Islet of Langerhans (tissue), 1 donor: Measurements from ENCODE around the gene RNF11.
"Not testable (repeated sequence)": the region's sequence is repeated elsewhere in the genome, so short reads cannot be mapped to it uniquely, and the experiment has no call there.

Experiments used
- FAIRE-seq: peaks from one replicate; lab custom pipeline; 2011; peaks lifted over from hg19 to GRCh38; lab: Jason Lieb, UNC

Gene RNF11

GRCh38 chr1:51228471-51228870 is 7.6 kb upstream of the RNF11 start:
- FAIRE-seq = not testable (repeated sequence)

- no peak for FAIRE-seq
Observed at GRCh38 chr1:51230501-51231078, 5.5 kb upstream of the RNF11 start.

- no peak for FAIRE-seq
Observed at GRCh38 chr1:51231120-51231519, 5.0 kb upstream of the RNF11 start.

- no peak for FAIRE-seq
Observed at GRCh38 chr1:51231896-51232295, 4.2 kb upstream of the RNF11 start.

GRCh38 chr1:51234236-51234635 is 1.8 kb upstream of the RNF11 start:
- not testable (repeated sequence) for FAIRE-seq

- FAIRE-seq = peak; percentile 84
Observed at GRCh38 chr1:51234721-51235425, 1.2 kb upstream of the RNF11 start.

- no peak for FAIRE-seq
Observed at GRCh38 chr1:51236531-51237350, 668 bp downstream of the RNF11 start.

- FAIRE-seq = no peak
Observed at GRCh38 chr1:51237351-51238033, 1.4 kb downstream of the RNF11 start.

- no peak for FAIRE-seq
Observed at GRCh38 chr1:51238034-51238403, 1.9 kb downstream of the RNF11 start.

GRCh38 chr1:51240084-51240483 is 4.0 kb downstream of the RNF11 start:
- FAIRE-seq = no peak

GRCh38 chr1:51241119-51241518 is 5.0 kb downstream of the RNF11 start:
- no peak for FAIRE-seq

GRCh38 chr1:51242546-51242945 is 6.5 kb downstream of the RNF11 start:
- FAIRE-seq = no peak

GRCh38 chr1:51247022-51247421 is 10.9 kb downstream of the RNF11 start:
- FAIRE-seq = no peak

GRCh38 chr1:51247499-51247898 is 11.4 kb downstream of the RNF11 start:
- no peak for FAIRE-seq

GRCh38 chr1:51249445-51249844 is 13.4 kb downstream of the RNF11 start:
- no peak for FAIRE-seq

- FAIRE-seq = not testable (repeated sequence)
Observed at GRCh38 chr1:51250729-51251128, 14.7 kb downstream of the RNF11 start.

- FAIRE-seq = not testable (repeated sequence)
Observed at GRCh38 chr1:51251165-51251564, 15.1 kb downstream of the RNF11 start.

GRCh38 chr1:51252366-51252765 is 16.3 kb downstream of the RNF11 start:
- FAIRE-seq = no peak

- no peak for FAIRE-seq
Observed at GRCh38 chr1:51253691-51254090, 17.6 kb downstream of the RNF11 start.

- no peak for FAIRE-seq
Observed at GRCh38 chr1:51255331-51255730, 19.3 kb downstream of the RNF11 start.

GRCh38 chr1:51263147-51263877 is 27.2 kb downstream of the RNF11 start:
- no peak for FAIRE-seq

GRCh38 chr1:51264451-51264850 is 28.4 kb downstream of the RNF11 start:
- FAIRE-seq = no peak
